Measurements from ENCODE around the gene ITPRIPL2. TPM values are rescaled to one million over a fixed set of nuclear protein-coding genes. Genes with fewer than 3 reads are reported as not detected.

Gene ITPRIPL2
- total and polyA plus RNA-seq, 2 of the 4 experiments (the other 2 are of a cell fraction): 9.2 to 11.1 TPM

- no peaks in the 10 kb centered on the region for H3K79me1 ChIP-seq (ENCODE audit: low read depth in 1 of 2, low read length in 2 of 2)
- H3K9me1 ChIP-seq (ENCODE audit: insufficient read depth, low read length): no peaks in the 10 kb centered on the region
- in situ Hi-C loops (cut with MboI; ENCODE audit: low sequenced_read_pairs): loop anchor here (10.0 kb wide), 1 partner anchor 223 kb away; no protein-coding TSS in a partner anchor
- no peak for TF ChIP-seq MAFK (IDR thresholded peaks at IDR 0.05; ENCODE audit: low read depth, low read length)
- no peak for TF ChIP-seq RCOR1 (IDR thresholded peaks at IDR 0.05; ENCODE audit: insufficient replicate concordance, low read length)
- TF ChIP-seq CTCF (conservative IDR thresholded peaks at IDR 0.05; ENCODE audit: low read depth, low read length): no peak
- no peak for TF ChIP-seq BHLHE40 (IDR thresholded peaks at IDR 0.05; ENCODE audit: low read depth, low read length)
- no peak for TF ChIP-seq MAZ (IDR thresholded peaks at IDR 0.05; ENCODE audit: borderline replicate concordance, low read depth, low read length)
- no peak for TF ChIP-seq CEBPB (IDR thresholded peaks at IDR 0.05; ENCODE audit: low read depth, low read length)
- no peak for TF ChIP-seq ELK1 (IDR thresholded peaks at IDR 0.05; ENCODE audit: borderline replicate concordance, low read depth, low read length)
- TF ChIP-seq CHD1 (IDR thresholded peaks at IDR 0.05; ENCODE audit: low read depth, low read length): no peak
- TF ChIP-seq POLR2A (IDR thresholded peaks at IDR 0.05; ENCODE audit: low read depth, low read length): no peak
- no peak overlapping the region for H2BK120ac ChIP-seq (ENCODE audit: low read depth, low read length)
- no peak overlapping the region for H4K8ac ChIP-seq (ENCODE audit: low read depth in 2 of 2, low read length in 2 of 2)
- no peak overlapping the region for H3K18ac ChIP-seq (ENCODE audit: low read depth, low read length)
- H3K56ac ChIP-seq (ENCODE audit: extremely low read depth, insufficient read depth, low read length): no peak overlapping the region
- dilution Hi-C loops (cut with HindIII; ENCODE audit: low sequenced_read_pairs, unreplicated experiment): no loop called here
- peaks cover 17% of the 10 kb centered on the region for H3K27me3 ChIP-seq (ENCODE audit: control insufficient read depth, insufficient read depth, low read length)
- H4K91ac ChIP-seq (ENCODE audit: insufficient read depth, low read depth, low read length): no peak overlapping the region
- ChIA-PET CTCF (no interaction called here), POLR2A (ENCODE audit: unreplicated experiment) (no interaction called here)
- H2AK9ac ChIP-seq (replicated peaks; ENCODE audit: low read depth, low read length, poor library complexity): no peak overlapping the region
- no peak overlapping the region for H3K4me3 ChIP-seq (ENCODE audit: insufficient read depth, low read depth, low read length)
- ATAC-seq (ENCODE audit: low read depth) (no peak), DNase-seq (no peak)
- no peak overlapping the region for H2BK15ac ChIP-seq (ENCODE audit: low read depth, low read length)
- H2AK5ac ChIP-seq (ENCODE audit: low read depth, low read length): no peak overlapping the region
- H2BK5ac ChIP-seq (ENCODE audit: low read depth, low read length, poor library complexity, severe bottlenecking): no peak overlapping the region
- no TSS peak for BruUV-seq (replicated peaks)
- H3K14ac ChIP-seq (replicated peaks; ENCODE audit: low read depth, low read length): no peak overlapping the region
- H4K20me1 ChIP-seq (ENCODE audit: insufficient read depth, low read length): no peaks in the 10 kb centered on the region
- no CpG with 5 or more reads among the region's 2 CpGs for WGBS, 2 experiments (ENCODE audit: extremely low coverage in 2 of 2, insufficient read length in 1 of 2)
- H4K5ac ChIP-seq (ENCODE audit: low read depth, low read length): no peak overlapping the region
- no peak overlapping the region for H2BK20ac ChIP-seq (ENCODE audit: low read depth, low read length)
- H3K23ac ChIP-seq (ENCODE audit: low read depth, low read length): no peak overlapping the region
- no peak overlapping the region for H3K27ac ChIP-seq (ENCODE audit: insufficient read depth, low read length)
- no peak overlapping the region for H2AFZ ChIP-seq (replicated peaks; ENCODE audit: low read length, poor library complexity)
- peaks cover 8% of the 10 kb centered on the region for H3K9me3 ChIP-seq (ENCODE audit: control insufficient read depth, insufficient read depth, low read length)
- H3K4ac ChIP-seq (ENCODE audit: low read depth, low read length): no peak overlapping the region
- intact Hi-C loops (cut with micrococcal nuclease): no loop called here
- no peak overlapping the region for H3K4me2 ChIP-seq (ENCODE audit: low read depth, low read length)
- no peaks in the 10 kb centered on the region for H3K4me1 ChIP-seq (ENCODE audit: control insufficient read depth, insufficient read depth, low read length)
- H3K36me3 ChIP-seq (ENCODE audit: control insufficient read depth, insufficient read depth, low read length): no peaks in the 10 kb centered on the region
- H3K9ac ChIP-seq (ENCODE audit: low read depth, low read length): no peak overlapping the region
Measured at GRCh38 chr16:19151310-19151709, 37.5 kb downstream of the ITPRIPL2 start.
